ENCODE results near the gene POLR3H.

POLR3H gene

GRCh38 chr22:41481925-41482318 lies 62.3 kb downstream of the POLR3H start:
- DNase-seq (ENCODE audit: low read depth) = no peak

- DNase-seq (ENCODE audit: low read depth) = no peak
These were observed 63.0 kb downstream of the POLR3H start for GRCh38 chr22:41481131-41481830.

- DNase-seq (ENCODE audit: low read depth) = no peak
These were observed 63.9 kb downstream of the POLR3H start for GRCh38 chr22:41480397-41480735.

GRCh38 chr22:41479671-41480396 lies 64.4 kb downstream of the POLR3H start:
- DNase-seq (ENCODE audit: low read depth) = no peak

- DNase-seq (ENCODE audit: low read depth) = no peak
These were observed 65.3 kb downstream of the POLR3H start for GRCh38 chr22:41478891-41479521.

GRCh38 chr22:41478473-41478872 lies 65.8 kb downstream of the POLR3H start:
- DNase-seq (ENCODE audit: low read depth) = no peak
